ENCODE measurements around the gene SLC35F6.
A peak's percentile ranks its signal among the peaks of the same experiment; 100 is the strongest.
"Not testable (repeated sequence)": the region's sequence is repeated elsewhere in the genome, so short reads cannot be mapped to it uniquely, and the experiment has no call there.

The SLC35F6 gene

GRCh38 chr2:26758790-26759321, 5.2 kb upstream of the SLC35F6 start:
- Histone ChIP-seq H3K9ac (ENCODE audit: low read length) (peak overlapping the region; percentile 88), H3K27ac (ENCODE audit: low read depth, low read length) (peak overlapping the region; percentile 91), H3K4me1 (ENCODE audit: control insufficient read depth, insufficient read depth, low read length) (peaks cover 41% of the 10 kb centered on the region), H3K4me3 (ENCODE audit: low read depth, low read length) (no peak overlapping the region), H3K9me3 (ENCODE audit: control insufficient read depth, insufficient read depth, low read depth, low read length) (no peaks in the 10 kb centered on the region), H3K27me3 (ENCODE audit: control insufficient read depth, insufficient read depth, low read length) (no peaks in the 10 kb centered on the region), H3K36me3 (ENCODE audit: control insufficient read depth, insufficient read depth, low read length) (no peaks in the 10 kb centered on the region)

GRCh38 chr2:26759845-26760244, 4.2 kb upstream of the SLC35F6 start:
- Histone ChIP-seq H3K9me3 (ENCODE audit: control insufficient read depth, insufficient read depth, low read depth, low read length) (no peaks in the 10 kb centered on the region), H3K27ac (ENCODE audit: low read depth, low read length) (no peak overlapping the region), H3K4me3 (ENCODE audit: low read depth, low read length) (no peak overlapping the region), H3K36me3 (ENCODE audit: control insufficient read depth, insufficient read depth, low read length) (no peaks in the 10 kb centered on the region), H3K27me3 (ENCODE audit: control insufficient read depth, insufficient read depth, low read length) (no peaks in the 10 kb centered on the region), H3K9ac (ENCODE audit: low read length) (no peak overlapping the region), H3K4me1 (ENCODE audit: control insufficient read depth, insufficient read depth, low read length) (peaks cover 44% of the 10 kb centered on the region)

- not testable (repeated sequence) for H3K4me3 ChIP-seq (ENCODE audit: low read depth, low read length); H3K9ac ChIP-seq (ENCODE audit: low read length); H3K9me3 ChIP-seq (ENCODE audit: control insufficient read depth, insufficient read depth, low read depth, low read length); H3K27me3 ChIP-seq (ENCODE audit: control insufficient read depth, insufficient read depth, low read length); H3K36me3 ChIP-seq (ENCODE audit: control insufficient read depth, insufficient read depth, low read length); H3K27ac ChIP-seq (ENCODE audit: low read depth, low read length)
- H3K4me1 ChIP-seq (ENCODE audit: control insufficient read depth, insufficient read depth, low read length) = peaks cover 44% of the 10 kb centered on the region
Measured at GRCh38 chr2:26760991-26761390, 3.1 kb upstream of the SLC35F6 start.

GRCh38 chr2:26763019-26763418, 1.1 kb upstream of the SLC35F6 start:
- Histone ChIP-seq H3K4me1 (ENCODE audit: control insufficient read depth, insufficient read depth, low read length) (peaks cover 41% of the 10 kb centered on the region), H3K9ac (ENCODE audit: low read length) (no peak overlapping the region), H3K27me3 (ENCODE audit: control insufficient read depth, insufficient read depth, low read length) (no peaks in the 10 kb centered on the region), H3K36me3 (ENCODE audit: control insufficient read depth, insufficient read depth, low read length) (no peaks in the 10 kb centered on the region), H3K4me3 (ENCODE audit: low read depth, low read length) (no peak overlapping the region), H3K9me3 (ENCODE audit: control insufficient read depth, insufficient read depth, low read depth, low read length) (no peaks in the 10 kb centered on the region), H3K27ac (ENCODE audit: low read depth, low read length) (no peak overlapping the region)

GRCh38 chr2:26764906-26765305, 822 bp downstream of the SLC35F6 start:
- H3K36me3 ChIP-seq (ENCODE audit: control insufficient read depth, insufficient read depth, low read length) = no peaks in the 10 kb centered on the region
- no peaks in the 10 kb centered on the region for H3K9me3 ChIP-seq (ENCODE audit: control insufficient read depth, insufficient read depth, low read depth, low read length)
- H3K4me3 ChIP-seq (ENCODE audit: low read depth, low read length) = peak overlapping the region; percentile 95
- H3K27ac ChIP-seq (ENCODE audit: low read depth, low read length) = no peak overlapping the region; the same call in 1 of the 2 replicates
- H3K27me3 ChIP-seq (ENCODE audit: control insufficient read depth, insufficient read depth, low read length) = no peaks in the 10 kb centered on the region
- H3K4me1 ChIP-seq (ENCODE audit: control insufficient read depth, insufficient read depth, low read length) = peaks cover 41% of the 10 kb centered on the region; the same call in 1 of the 2 replicates
- H3K9ac ChIP-seq (ENCODE audit: low read length) = peak overlapping the region; percentile 90

GRCh38 chr2:26765475-26766200, 1.6 kb downstream of the SLC35F6 start:
- peak overlapping the region; percentile 30 for H3K9ac ChIP-seq (ENCODE audit: low read length)
- H3K4me3 ChIP-seq (ENCODE audit: low read depth, low read length) = peak overlapping the region; percentile 95; the same call in 1 of the 2 replicates
- H3K9me3 ChIP-seq (ENCODE audit: control insufficient read depth, insufficient read depth, low read depth, low read length) = no peaks in the 10 kb centered on the region
- H3K4me1 ChIP-seq (ENCODE audit: control insufficient read depth, insufficient read depth, low read length) = peaks cover 41% of the 10 kb centered on the region; the same call in 1 of the 2 replicates
- no peaks in the 10 kb centered on the region for H3K27me3 ChIP-seq (ENCODE audit: control insufficient read depth, insufficient read depth, low read length)
- H3K27ac ChIP-seq (ENCODE audit: low read depth, low read length) = no peak overlapping the region
- H3K36me3 ChIP-seq (ENCODE audit: control insufficient read depth, insufficient read depth, low read length) = no peaks in the 10 kb centered on the region

GRCh38 chr2:26767129-26767528, 3.0 kb downstream of the SLC35F6 start:
- Histone ChIP-seq H3K4me1 (ENCODE audit: control insufficient read depth, insufficient read depth, low read length) (peaks cover 41% of the 10 kb centered on the region; the same call in 1 of the 2 replicates), H3K27ac (ENCODE audit: low read depth, low read length) (0 out of 2 replicates have a peak overlapping the region, but pooled peaks have one; percentile 16), H3K27me3 (ENCODE audit: control insufficient read depth, insufficient read depth, low read length) (no peaks in the 10 kb centered on the region), H3K4me3 (ENCODE audit: low read depth, low read length) (no peak overlapping the region), H3K36me3 (ENCODE audit: control insufficient read depth, insufficient read depth, low read length) (no peaks in the 10 kb centered on the region), H3K9ac (ENCODE audit: low read length) (no peak overlapping the region), H3K9me3 (ENCODE audit: control insufficient read depth, insufficient read depth, low read depth, low read length) (no peaks in the 10 kb centered on the region)

- Histone ChIP-seq H3K4me3 (ENCODE audit: low read depth, low read length) (no peak overlapping the region), H3K9ac (ENCODE audit: low read length) (no peak overlapping the region), H3K27ac (ENCODE audit: low read depth, low read length) (no peak overlapping the region), H3K27me3 (ENCODE audit: control insufficient read depth, insufficient read depth, low read length) (no peaks in the 10 kb centered on the region), H3K4me1 (ENCODE audit: control insufficient read depth, insufficient read depth, low read length) (peaks cover 41% of the 10 kb centered on the region; the same call in 1 of the 2 replicates), H3K9me3 (ENCODE audit: control insufficient read depth, insufficient read depth, low read depth, low read length) (no peaks in the 10 kb centered on the region), H3K36me3 (ENCODE audit: control insufficient read depth, insufficient read depth, low read length) (0 out of 2 replicates have a peak, but pooled peaks cover 3% of the 10 kb centered on the region)
Measured at GRCh38 chr2:26767894-26768487, 3.9 kb downstream of the SLC35F6 start.

GRCh38 chr2:26768759-26769088, 4.6 kb downstream of the SLC35F6 start:
- Histone ChIP-seq H3K4me1 (ENCODE audit: control insufficient read depth, insufficient read depth, low read length) (peaks cover 36% of the 10 kb centered on the region; the same call in 1 of the 2 replicates), H3K9me3 (ENCODE audit: control insufficient read depth, insufficient read depth, low read depth, low read length) (no peaks in the 10 kb centered on the region), H3K4me3 (ENCODE audit: low read depth, low read length) (no peak overlapping the region), H3K9ac (ENCODE audit: low read length) (no peak overlapping the region), H3K27ac (ENCODE audit: low read depth, low read length) (no peak overlapping the region), H3K27me3 (ENCODE audit: control insufficient read depth, insufficient read depth, low read length) (no peaks in the 10 kb centered on the region), H3K36me3 (ENCODE audit: control insufficient read depth, insufficient read depth, low read length) (0 out of 2 replicates have a peak, but pooled peaks cover 3% of the 10 kb centered on the region)

- Histone ChIP-seq H3K27me3 (ENCODE audit: control insufficient read depth, insufficient read depth, low read length) (no peaks in the 10 kb centered on the region), H3K27ac (ENCODE audit: low read depth, low read length) (no peak overlapping the region), H3K4me3 (ENCODE audit: low read depth, low read length) (no peak overlapping the region), H3K36me3 (ENCODE audit: control insufficient read depth, insufficient read depth, low read length) (peaks cover 8% of the 10 kb centered on the region; the same call in 1 of the 2 replicates), H3K9ac (ENCODE audit: low read length) (no peak overlapping the region), H3K4me1 (ENCODE audit: control insufficient read depth, insufficient read depth, low read length) (peaks cover 36% of the 10 kb centered on the region; the same call in 1 of the 2 replicates), H3K9me3 (ENCODE audit: control insufficient read depth, insufficient read depth, low read depth, low read length) (no peaks in the 10 kb centered on the region)
Measured at GRCh38 chr2:26769089-26769761, 5.1 kb downstream of the SLC35F6 start.

All from HUES6 (cell line).